GM10248 (cell line): Measurements from ENCODE around the gene RPUSD3.
"Not testable (repeated sequence)": the region's sequence is repeated elsewhere in the genome, so short reads cannot be mapped to it uniquely, and the experiment has no call there.

Experiments used
- CTCF ChIA-PET: fragments of 300-600 bp; sonication (Branson Sonifier 250); formaldehyde crosslinking; extraction: SDS; loops from one replicate; lab custom pipeline; 2021; ENCODE audit warnings: antibody characterized with exemption; lab: Yijun Ruan, JAX
- POLR2A ChIA-PET: fragments of 350-650 bp; sonication (Branson Sonifier 250); formaldehyde crosslinking; extraction: SDS; loops from one replicate; lab custom pipeline; 2020; ENCODE audit warnings: antibody characterized with exemption; lab: Yijun Ruan, JAX
- DNase-seq: peaks from one replicate; pipeline ENCODE4 v3.0.0; 2012; ENCODE audit errors: extremely low spot score
- CTCF ChIP-seq: IDR thresholded peaks from 2 replicates; pipeline ENCODE4 v1.5.1; 2012; ENCODE audit warnings: mild to moderate bottlenecking, low read depth; ENCODE audit errors: extremely low read depth, missing control alignments, control extremely low read depth

RPUSD3 gene

GRCh38 chr3:9861626-9862130, 17.9 kb upstream of the RPUSD3 start:
- no peak for TF ChIP-seq CTCF
- ChIA-PET POLR2A (no interaction called here), CTCF (interaction anchor here (1.0 kb wide), 1 partner anchor 13 kb away, joined by 3 read pairs; no protein-coding TSS in a partner anchor)
- DNase-seq: no peak

GRCh38 chr3:9861201-9861600, 17.4 kb upstream of the RPUSD3 start:
- CTCF ChIA-PET: interaction anchor here (1.0 kb wide), 1 partner anchor 12 kb away, joined by 3 read pairs; no protein-coding TSS in a partner anchor
- TF ChIP-seq CTCF: no peak
- DNase-seq: no peak
- POLR2A ChIA-PET: interaction anchor here (0.6 kb wide), 2 partner anchors 377 to 493 kb away, joined by 3 to 11 read pairs; no protein-coding TSS in a partner anchor

GRCh38 chr3:9859530-9860025, 15.8 kb upstream of the RPUSD3 start:
- no peak for DNase-seq
- TF ChIP-seq CTCF: no peak
- ChIA-PET POLR2A (no interaction called here), CTCF (interaction anchor here (1.3 kb wide), 1 partner anchor 73 kb away, joined by 3 read pairs; no protein-coding TSS in a partner anchor)

- DNase-seq: no peak
- no peak for TF ChIP-seq CTCF
- CTCF ChIA-PET: interaction anchor here (1.7 kb wide), 1 partner anchor 9 kb away, joined by 4 read pairs; no protein-coding TSS in a partner anchor
- POLR2A ChIA-PET: no interaction called here
Observed at GRCh38 chr3:9855594-9855993, 11.8 kb upstream of the RPUSD3 start.

- CTCF ChIA-PET: interaction anchor here (1.0 to 1.7 kb wide), 2 partner anchors 8 to 26 kb away, joined by 3 to 4 read pairs; partner anchors contain the start of gene CIDEC
- DNase-seq, POLR2A ChIA-PET: not testable (repeated sequence)
Observed at GRCh38 chr3:9854291-9854940, 10.6 kb upstream of the RPUSD3 start.

GRCh38 chr3:9852528-9852927, 8.7 kb upstream of the RPUSD3 start:
- CTCF ChIA-PET: no interaction called here
- no peak for TF ChIP-seq CTCF
- POLR2A ChIA-PET: no interaction called here
- no peak for DNase-seq

GRCh38 chr3:9851926-9852325, 8.1 kb upstream of the RPUSD3 start:
- POLR2A ChIA-PET, CTCF ChIA-PET, DNase-seq: not testable (repeated sequence)

- POLR2A ChIA-PET, CTCF ChIA-PET: not testable (repeated sequence)
Observed at GRCh38 chr3:9851383-9851782, 7.6 kb upstream of the RPUSD3 start.

More at GRCh38 chr3:9851383-9851782, 7.6 kb upstream of the RPUSD3 start:
- DNase-seq: not testable (repeated sequence)
